BLaER1 (cell line): ENCODE measurements around the gene RTEL1.
"Not testable (repeated sequence)": the region's sequence is repeated elsewhere in the genome, so short reads cannot be mapped to it uniquely, and the experiment has no call there.

Experiments
- H3K27ac ChIP-seq: shearing (Covaris generic); formaldehyde crosslinking; 2 replicates; pipeline ENCODE4 v1.8.1; 2022
- H3K27me3 ChIP-seq: shearing (Covaris generic); formaldehyde crosslinking; 2 replicates; pipeline ENCODE4 v1.8.1; 2022
- H3K36me3 ChIP-seq: shearing (Covaris generic); formaldehyde crosslinking; 2 replicates; pipeline ENCODE4 v1.8.1; 2022
- H3K4me1 ChIP-seq: shearing (Covaris generic); formaldehyde crosslinking; 2 replicates; pipeline ENCODE4 v1.8.1; 2022
- H3K4me2 ChIP-seq: shearing (Covaris generic); formaldehyde crosslinking; 2 replicates; pipeline ENCODE4 v1.8.1; 2022
- H3K4me3 ChIP-seq: shearing (Covaris generic); formaldehyde crosslinking; 2 replicates; pipeline ENCODE4 v1.8.1; 2022
- H3K9ac ChIP-seq: shearing (Covaris generic); formaldehyde crosslinking; 2 replicates; pipeline ENCODE4 v1.8.1; 2022
- H3K9me3 ChIP-seq: shearing (Covaris generic); formaldehyde crosslinking; 2 replicates; pipeline ENCODE4 v1.8.1; 2022
- H4K20me1 ChIP-seq: shearing (Covaris generic); formaldehyde crosslinking; 2 replicates; pipeline ENCODE4 v1.8.1; 2022
- Cebpa-rat ChIP-seq: shearing (Covaris generic); IDR thresholded peaks from 2 replicates; pipeline ENCODE4 v1.8.1; 2022

Gene RTEL1

DNA sequence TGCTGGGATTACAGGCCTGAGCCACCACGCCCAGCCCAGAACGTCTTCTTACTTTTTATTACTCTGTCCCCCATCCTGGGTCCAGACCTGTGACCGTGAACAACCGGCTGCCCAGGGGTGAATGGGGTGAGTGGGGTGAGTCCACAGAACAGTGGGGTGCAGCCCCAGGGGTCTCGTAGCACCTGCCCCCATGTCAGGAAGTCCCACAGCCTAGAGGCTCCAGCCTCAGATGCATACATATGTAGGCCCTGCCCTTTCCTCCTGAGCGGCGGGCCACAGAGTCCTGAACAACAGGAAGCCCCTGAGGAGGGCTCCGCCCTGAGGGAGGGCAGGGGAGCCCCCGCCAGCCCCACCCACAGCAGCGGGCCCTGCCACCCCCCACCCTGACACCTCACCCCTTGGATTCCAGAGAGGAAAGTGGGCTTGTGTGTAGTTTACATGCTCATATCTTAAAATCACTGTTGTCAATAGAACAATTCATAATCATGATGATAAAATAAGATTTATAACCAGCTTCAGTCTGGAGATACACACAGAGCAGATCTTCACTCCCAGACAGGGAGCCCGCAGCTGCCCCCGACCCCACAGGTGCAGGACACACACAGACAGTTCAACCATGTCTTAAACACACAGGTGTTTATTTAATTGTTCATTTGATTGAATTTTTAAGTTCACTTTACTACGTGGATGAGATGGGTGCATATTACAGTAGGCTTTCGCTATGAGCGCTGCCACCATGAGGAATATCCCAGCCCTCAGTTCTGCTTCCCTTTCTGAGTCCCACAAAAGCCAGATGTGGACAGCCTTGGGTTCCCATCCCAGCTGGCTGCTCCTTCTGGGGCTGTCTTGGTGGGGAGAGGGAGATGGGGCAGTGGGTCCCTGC, 18.8 kb upstream of the RTEL1 start:
- peak overlapping the region; percentile 15; the same call in 1 of the 2 replicates for H3K9ac ChIP-seq
- peaks cover 69% of the 10 kb centered on the region for H3K4me1 ChIP-seq
- H3K36me3 ChIP-seq, result no peaks in the 10 kb centered on the region
- H3K4me3 ChIP-seq, result no peak overlapping the region
- TF ChIP-seq Cebpa-rat, result no peak
- H3K27me3 ChIP-seq, result no peaks in the 10 kb centered on the region
- peaks cover 16% of the 10 kb centered on the region; the same call in 1 of the 2 replicates for H4K20me1 ChIP-seq
- H3K27ac ChIP-seq, result peak overlapping the region; percentile 68
- H3K4me2 ChIP-seq, result peak overlapping the region; percentile 80
- H3K9me3 ChIP-seq, result no peaks in the 10 kb centered on the region

DNA sequence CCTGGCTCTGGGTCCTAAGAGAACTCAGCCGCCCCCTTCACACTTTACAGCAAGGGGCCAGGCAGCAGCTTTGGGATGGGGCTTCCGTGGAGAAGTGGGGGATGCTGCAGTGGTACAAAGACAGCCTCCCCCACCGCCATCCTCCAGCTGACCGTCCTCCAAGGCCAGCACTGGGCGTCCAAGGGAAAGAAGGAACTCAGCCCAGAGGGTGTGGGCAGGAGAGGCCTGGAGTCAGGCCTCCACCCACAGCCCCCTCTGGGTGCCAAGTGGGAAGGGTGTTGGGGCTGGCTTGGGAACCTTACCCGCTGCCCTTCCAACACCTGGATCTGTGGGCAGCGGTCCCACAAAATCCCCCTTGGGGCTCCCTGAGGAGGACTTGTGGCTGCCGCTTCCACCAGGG, 18.0 kb upstream of the RTEL1 start:
- peak overlapping the region; percentile 80 for H3K4me2 ChIP-seq
- no peaks in the 10 kb centered on the region for H3K27me3 ChIP-seq
- no peaks in the 10 kb centered on the region for H3K36me3 ChIP-seq
- H3K4me3 ChIP-seq, result no peak overlapping the region
- H3K9ac ChIP-seq, result peak overlapping the region; percentile 8; the same call in 1 of the 2 replicates
- TF ChIP-seq Cebpa-rat, result no peak
- H3K9me3 ChIP-seq, result no peaks in the 10 kb centered on the region
- H4K20me1 ChIP-seq, result peaks cover 16% of the 10 kb centered on the region; the same call in 1 of the 2 replicates
- peaks cover 62% of the 10 kb centered on the region for H3K4me1 ChIP-seq
- H3K27ac ChIP-seq, result peak overlapping the region; percentile 68

DNA sequence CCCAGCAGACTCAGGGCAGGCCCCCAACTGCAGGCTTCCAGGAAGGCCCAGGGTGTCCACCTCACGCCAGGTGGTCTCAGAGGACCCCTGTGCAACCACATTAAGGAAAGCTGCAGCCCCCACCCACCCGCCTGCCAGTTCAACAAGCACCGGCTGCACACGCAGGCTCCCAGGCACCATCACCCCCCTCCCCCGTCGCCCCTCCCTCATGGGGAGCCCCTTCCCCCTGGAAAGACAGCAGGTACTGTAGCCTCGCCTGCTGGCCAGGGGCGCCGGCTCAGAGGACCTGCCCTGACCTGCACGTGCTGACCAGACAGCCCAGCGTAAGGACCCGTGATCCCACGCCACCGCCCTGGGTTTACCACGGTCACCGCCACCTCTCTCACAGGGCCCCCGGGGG, 17.4 kb upstream of the RTEL1 start:
- Histone ChIP-seq H3K4me1 (peaks cover 56% of the 10 kb centered on the region), H3K4me3 (0 out of 2 replicates have a peak overlapping the region, but pooled peaks have one; percentile 3), H4K20me1 (peaks cover 16% of the 10 kb centered on the region; the same call in 1 of the 2 replicates), H3K4me2 (peak overlapping the region; percentile 80), H3K27ac (peak overlapping the region; percentile 68; the same call in 1 of the 2 replicates)
- not testable (repeated sequence) for H3K9ac ChIP-seq, H3K27me3 ChIP-seq, H3K9me3 ChIP-seq, H3K36me3 ChIP-seq

DNA sequence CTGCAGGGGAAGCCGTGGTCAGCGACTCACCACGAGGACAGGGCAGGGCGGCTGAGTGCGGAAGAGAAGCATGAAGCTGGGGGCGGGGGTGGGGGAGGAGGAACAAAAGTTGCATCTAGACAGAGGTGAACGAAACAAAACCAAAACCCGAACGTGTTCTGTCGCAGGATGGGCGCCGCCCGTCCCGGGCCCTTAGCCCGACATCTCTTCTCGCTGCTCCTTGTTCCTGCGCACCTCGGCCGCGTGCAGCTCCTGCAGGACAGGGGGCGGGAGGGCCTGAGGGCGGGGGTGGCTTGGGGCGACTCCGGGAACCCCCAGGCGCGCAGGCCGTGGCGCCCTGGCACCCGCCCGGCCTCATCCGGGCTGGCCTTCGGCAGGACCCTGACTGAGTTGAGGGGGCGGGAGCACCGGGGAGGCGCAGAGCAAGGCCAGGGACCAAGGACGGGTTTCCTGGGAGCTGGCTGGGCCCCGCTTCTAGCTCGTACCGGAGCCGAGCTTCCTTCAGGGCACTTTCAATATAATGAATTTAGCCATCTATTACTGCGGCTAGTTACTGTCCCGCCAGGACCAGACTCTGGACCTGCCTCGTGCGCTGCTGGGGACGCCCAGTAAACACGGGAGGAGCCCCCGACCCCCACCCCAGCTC, 16.8 kb upstream of the RTEL1 start:
- H3K27ac ChIP-seq, result peak overlapping the region; percentile 56

DNA sequence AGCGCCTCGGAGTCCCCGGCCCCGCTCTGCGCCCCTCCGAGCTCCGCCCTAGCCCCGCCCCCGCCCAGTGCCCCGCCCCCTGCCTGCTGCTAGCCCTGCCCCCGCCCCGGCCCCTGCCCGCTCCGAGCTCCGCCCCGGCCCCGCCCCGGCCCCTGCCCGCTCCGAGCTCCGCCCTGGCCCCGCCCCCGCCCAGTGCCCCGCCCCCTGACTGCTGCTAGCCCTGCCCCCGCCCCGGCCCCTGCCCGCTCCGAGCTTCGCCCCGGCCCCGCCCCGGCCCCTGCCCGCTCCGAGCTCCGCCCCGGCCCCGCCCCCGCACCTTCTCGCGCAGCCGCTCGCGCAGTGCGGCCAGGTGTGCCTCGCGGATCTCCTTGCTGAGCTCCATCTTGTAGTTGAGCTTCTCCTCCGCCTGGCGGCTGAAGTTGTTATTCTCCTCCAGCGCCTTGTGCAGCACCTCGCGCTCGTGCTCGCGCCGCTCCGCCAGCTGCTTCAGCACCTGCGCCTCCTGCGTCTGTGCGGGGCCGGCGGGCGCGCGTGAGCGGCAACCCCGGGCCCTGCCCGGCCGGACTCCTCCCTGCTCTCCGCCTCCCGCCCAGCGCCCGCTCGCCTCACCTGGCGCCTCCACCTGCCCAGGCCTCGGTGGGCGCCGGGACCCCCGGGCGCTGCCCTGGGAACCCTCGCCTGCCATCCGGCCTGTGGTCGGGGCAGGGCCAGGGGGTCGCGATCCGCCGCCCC, 16.2 kb upstream of the RTEL1 start:
- H3K4me2 ChIP-seq, result peak overlapping the region; percentile 98
- H3K27me3 ChIP-seq, result no peaks in the 10 kb centered on the region
- H3K4me3 ChIP-seq, result peak overlapping the region; percentile 64
- peak overlapping the region; percentile 65 for H3K9ac ChIP-seq
- H3K36me3 ChIP-seq, result peaks cover 10% of the 10 kb centered on the region; the same call in 1 of the 2 replicates
- H3K4me1 ChIP-seq, result peaks cover 43% of the 10 kb centered on the region
- H4K20me1 ChIP-seq, result peaks cover 16% of the 10 kb centered on the region; the same call in 1 of the 2 replicates
- peak overlapping the region; percentile 80 for H3K27ac ChIP-seq
- TF ChIP-seq Cebpa-rat, result no peak
- H3K9me3 ChIP-seq, result no peaks in the 10 kb centered on the region

More for the DNA sequence above, 16.8 kb upstream of the RTEL1 start:
- Histone ChIP-seq H4K20me1 (peaks cover 16% of the 10 kb centered on the region; the same call in 1 of the 2 replicates), H3K4me3 (peak overlapping the region; percentile 60), H3K36me3 (peaks cover 6% of the 10 kb centered on the region; the same call in 1 of the 2 replicates), H3K27me3 (no peaks in the 10 kb centered on the region), H3K9ac (0 out of 2 replicates have a peak overlapping the region, but pooled peaks have one; percentile 53), H3K9me3 (no peaks in the 10 kb centered on the region), H3K4me1 (peaks cover 50% of the 10 kb centered on the region), H3K4me2 (peak overlapping the region; percentile 98)
- TF ChIP-seq Cebpa-rat, result no peak

DNA sequence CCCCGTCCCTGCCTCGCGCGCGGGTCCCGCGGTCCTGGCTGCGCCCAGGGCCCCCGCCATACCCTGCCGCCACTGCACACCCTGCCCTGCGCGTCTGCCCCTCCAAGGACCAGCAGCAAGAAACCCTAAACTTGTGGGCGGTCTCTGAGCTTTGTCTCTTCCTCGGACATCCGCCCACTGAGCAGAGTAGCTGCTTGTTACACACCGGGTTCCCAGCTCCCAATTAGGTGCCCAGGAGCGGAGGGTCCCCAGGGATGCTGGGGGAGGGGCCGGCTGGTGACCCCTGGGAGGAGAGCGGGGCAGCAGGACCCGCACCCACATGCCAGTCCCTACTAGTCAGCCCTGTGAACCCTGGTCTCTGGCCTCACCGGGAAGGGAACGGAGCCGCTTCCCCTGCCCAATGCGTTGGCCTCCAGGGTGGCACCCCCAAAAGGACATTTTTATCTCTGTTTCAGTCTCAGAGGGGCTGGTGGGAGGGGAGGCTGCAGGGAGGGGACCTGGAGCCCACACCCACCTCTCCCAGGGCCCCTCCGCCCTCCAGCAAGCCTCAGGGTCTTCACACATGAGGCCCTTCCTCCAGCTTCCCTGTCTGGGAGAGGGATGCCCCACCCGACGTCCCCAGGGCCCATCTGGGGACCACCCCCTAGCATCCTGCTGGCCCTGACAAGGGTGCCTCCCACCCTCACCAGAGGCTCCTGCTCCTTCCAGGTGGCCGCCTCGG, 15.4 kb upstream of the RTEL1 start:
- H3K9ac ChIP-seq, result peak overlapping the region; percentile 65

DNA sequence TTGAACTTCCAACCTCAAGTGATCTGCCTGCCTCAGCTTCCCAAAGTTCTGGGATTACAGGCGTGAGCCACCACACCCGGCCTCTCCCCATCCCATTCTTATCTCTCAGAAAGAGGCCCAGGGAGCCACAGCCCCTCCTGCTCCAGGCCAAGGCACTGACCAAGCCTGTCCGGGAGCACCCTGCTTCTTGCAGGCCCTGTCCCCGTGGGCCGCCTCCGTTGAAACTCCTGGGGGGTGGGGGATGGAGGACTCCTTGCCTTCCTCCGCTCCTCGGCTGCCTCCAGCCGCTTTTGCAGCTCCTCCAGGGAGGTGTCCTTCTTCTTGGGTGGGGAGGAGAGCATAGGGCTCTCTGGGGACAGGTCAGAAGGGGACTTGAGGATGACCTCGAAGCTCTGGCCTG, 14.6 kb upstream of the RTEL1 start:
- Histone ChIP-seq H3K9ac (0 out of 2 replicates have a peak overlapping the region, but pooled peaks have one; percentile 24), H3K4me2 (peak overlapping the region; percentile 96), H3K27me3 (no peaks in the 10 kb centered on the region)

More for the DNA sequence above, 15.4 kb upstream of the RTEL1 start:
- TF ChIP-seq Cebpa-rat, result no peak
- Histone ChIP-seq H3K4me2 (peak overlapping the region; percentile 96), H3K27me3 (no peaks in the 10 kb centered on the region), H3K4me1 (peaks cover 36% of the 10 kb centered on the region), H3K36me3 (peaks cover 10% of the 10 kb centered on the region; the same call in 1 of the 2 replicates), H4K20me1 (peaks cover 16% of the 10 kb centered on the region; the same call in 1 of the 2 replicates), H3K27ac (peak overlapping the region; percentile 80), H3K4me3 (peak overlapping the region; percentile 64), H3K9me3 (no peaks in the 10 kb centered on the region)

DNA sequence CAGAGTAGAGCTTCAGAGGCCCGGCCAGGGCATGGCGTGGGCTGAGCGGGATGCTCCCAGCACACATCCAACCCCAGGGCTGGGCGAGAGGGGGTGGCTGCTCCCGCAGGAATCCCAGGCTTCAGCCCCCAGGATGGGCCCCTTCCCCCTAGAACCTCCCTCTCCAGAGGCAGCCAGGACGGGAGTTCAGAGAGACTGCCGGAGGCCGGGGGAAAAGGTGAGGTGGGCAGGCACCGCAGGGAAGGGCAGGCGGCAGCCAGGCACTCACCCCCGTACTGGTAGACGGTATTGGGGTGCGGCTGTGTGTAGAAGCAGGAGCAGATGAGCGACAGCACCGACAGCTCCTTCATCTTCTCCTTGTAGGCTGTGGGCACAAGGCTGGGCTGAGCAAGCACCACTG, 14.2 kb upstream of the RTEL1 start:
- Histone ChIP-seq H3K4me2 (peak overlapping the region; percentile 96), H3K27ac (no peak overlapping the region), H3K4me1 (peaks cover 35% of the 10 kb centered on the region), H3K36me3 (peaks cover 21% of the 10 kb centered on the region), H3K9me3 (no peaks in the 10 kb centered on the region), H3K27me3 (no peaks in the 10 kb centered on the region), H4K20me1 (peaks cover 27% of the 10 kb centered on the region), H3K9ac (0 out of 2 replicates have a peak overlapping the region, but pooled peaks have one; percentile 24), H3K4me3 (no peak overlapping the region)
- TF ChIP-seq Cebpa-rat, result no peak

More for the DNA sequence above, 14.6 kb upstream of the RTEL1 start:
- Histone ChIP-seq H3K9me3 (no peaks in the 10 kb centered on the region), H3K36me3 (peaks cover 17% of the 10 kb centered on the region), H3K4me3 (no peak overlapping the region), H3K27ac (no peak overlapping the region), H3K4me1 (peaks cover 35% of the 10 kb centered on the region), H4K20me1 (peaks cover 23% of the 10 kb centered on the region)
- TF ChIP-seq Cebpa-rat, result no peak

DNA sequence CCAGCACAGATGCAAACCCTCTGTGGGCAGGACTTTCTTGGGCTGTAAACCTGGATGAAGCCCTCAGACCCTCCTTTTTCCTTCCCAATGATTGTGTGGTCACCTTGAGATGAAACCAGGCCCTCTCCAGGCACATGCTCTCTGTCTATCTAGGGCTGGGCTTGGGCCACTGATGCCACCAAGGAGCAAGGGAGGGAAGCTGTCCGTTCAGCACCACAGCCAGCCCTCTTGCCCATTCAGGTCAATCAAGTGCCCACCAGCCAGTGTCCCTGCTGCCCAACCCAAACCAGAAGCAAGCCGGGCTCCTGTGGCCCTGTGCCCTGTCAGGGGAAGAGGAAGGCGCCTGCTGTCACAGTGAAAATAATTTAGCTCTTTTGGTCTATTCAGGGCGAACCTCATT, 12.9 kb upstream of the RTEL1 start:
- H4K20me1 ChIP-seq, result peaks cover 32% of the 10 kb centered on the region
- no peak overlapping the region for H3K4me2 ChIP-seq
- H3K36me3 ChIP-seq, result peaks cover 26% of the 10 kb centered on the region
- H3K4me1 ChIP-seq, result peaks cover 28% of the 10 kb centered on the region
- H3K9me3 ChIP-seq, result no peaks in the 10 kb centered on the region
- H3K4me3 ChIP-seq, result no peak overlapping the region
- TF ChIP-seq Cebpa-rat, result no peak
- no peak overlapping the region for H3K27ac ChIP-seq
- no peaks in the 10 kb centered on the region for H3K27me3 ChIP-seq
- no peak overlapping the region for H3K9ac ChIP-seq
